Germinal center (tissue), 1 donor: ENCODE results near the gene POLN.

Source experiments
- DNase-seq: peaks from one replicate; pipeline ENCODE4 v3.0.0; 2012; ENCODE audit warnings: mixed read lengths, low spot score

The POLN gene

DNA sequence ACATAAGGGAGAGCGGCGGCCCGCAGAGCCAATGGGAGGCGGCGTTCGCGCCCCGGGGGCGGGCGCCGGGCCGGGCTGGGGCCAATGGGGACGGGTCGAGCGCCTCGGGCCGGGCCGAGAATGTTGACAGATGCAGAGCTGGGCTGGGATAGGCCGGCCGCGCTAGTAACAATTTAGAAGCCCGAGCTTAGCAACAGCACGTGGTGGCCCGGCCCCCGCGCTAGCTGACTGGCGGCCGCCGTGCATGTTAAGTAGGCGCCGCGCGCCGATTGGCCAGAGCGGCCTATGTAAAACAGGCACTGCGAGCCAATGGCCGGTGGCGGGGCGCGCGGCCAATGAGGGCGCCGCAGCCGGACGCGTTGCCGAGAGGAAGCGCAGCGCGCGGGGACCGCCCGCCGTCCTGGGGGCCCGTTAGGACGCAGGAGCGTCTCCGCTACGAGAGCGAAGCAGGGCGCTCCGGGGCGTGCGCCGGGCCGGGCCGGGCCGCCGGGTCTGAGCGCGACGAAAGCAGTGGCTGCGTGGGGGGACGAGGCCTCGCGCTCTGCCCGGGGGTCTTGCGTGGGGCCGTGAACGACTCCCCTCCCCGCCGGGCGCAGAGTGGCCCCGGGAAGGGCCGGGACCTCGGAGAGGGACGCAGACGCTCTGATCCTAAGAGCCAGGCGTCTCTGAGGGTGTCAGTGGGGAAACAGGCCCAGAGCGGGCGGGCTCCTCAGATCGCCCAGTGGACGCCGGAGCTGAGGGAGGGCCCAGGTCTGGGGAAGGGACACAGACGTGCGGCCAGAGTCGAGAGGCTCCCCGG, 20.4 kb upstream of the POLN start:
- peak; percentile 98 for DNase-seq

DNA sequence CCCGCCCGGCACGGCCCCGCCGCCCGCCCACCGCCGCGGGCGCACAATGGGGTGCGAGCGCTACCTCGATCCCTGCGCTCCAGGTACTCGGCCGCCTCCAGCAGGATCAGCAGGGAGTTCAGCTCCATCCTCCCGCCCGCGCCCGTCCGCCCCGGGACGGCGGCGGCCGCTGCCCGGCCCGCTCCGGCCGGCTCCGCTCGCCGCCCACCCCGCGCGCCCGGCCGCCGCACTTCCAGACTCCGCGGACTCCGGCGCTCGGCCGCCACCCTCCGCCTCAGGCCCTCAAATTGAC, 19.9 kb upstream of the POLN start, which contains the start of gene MXD4:
MXD4 (minus strand) TSS at position 257 of the 292 bp plus-strand sequence; CDS start at position 128, 129 bp downstream.
- no peak for DNase-seq

DNA sequence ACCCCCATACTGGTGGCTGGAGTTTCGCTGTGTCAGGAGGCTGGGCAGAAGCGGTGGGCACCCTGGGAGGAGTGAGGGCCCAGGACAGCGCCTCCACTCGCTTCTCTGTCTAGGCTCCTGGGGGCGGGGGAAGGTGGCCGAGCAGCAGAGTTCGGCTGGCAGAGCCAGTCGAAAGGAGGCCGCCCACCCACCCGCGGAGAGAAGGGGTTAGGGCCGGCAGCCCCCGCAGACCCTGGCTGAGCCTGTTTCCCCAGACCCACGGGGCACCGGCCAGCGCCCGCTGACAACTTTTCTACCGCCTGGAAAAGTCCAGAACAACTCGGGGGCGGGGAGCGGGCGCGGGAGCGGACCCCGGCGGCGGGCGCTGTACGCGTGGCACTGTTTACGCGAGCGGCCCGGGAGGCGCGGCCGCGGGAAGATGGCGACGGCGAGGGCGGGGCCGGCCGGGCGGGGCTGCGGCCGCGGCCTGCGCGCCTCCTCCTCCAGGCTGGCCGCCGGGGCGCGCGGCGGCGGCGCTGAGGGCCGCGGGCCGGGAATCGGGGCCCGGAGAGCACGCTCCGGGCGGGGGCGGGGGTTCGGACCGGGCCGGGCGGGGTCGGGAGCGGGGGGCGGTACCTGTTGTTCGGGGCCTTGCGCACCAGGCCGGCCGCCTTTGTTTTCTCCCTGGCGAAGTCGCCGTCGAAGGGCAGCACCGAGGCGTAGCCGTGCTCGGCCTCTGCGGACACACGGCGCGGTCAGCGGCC, 19.4 kb upstream of the POLN start:
- peak; percentile 57 for DNase-seq

- no peak for DNase-seq
Measured at GRCh38 chr4:2260344-2261109, 18.6 kb upstream of the POLN start.

GRCh38 chr4:2259541-2260343, 17.8 kb upstream of the POLN start:
- no peak for DNase-seq

GRCh38 chr4:2259036-2259540, 17.2 kb upstream of the POLN start:
- no peak for DNase-seq

DNA sequence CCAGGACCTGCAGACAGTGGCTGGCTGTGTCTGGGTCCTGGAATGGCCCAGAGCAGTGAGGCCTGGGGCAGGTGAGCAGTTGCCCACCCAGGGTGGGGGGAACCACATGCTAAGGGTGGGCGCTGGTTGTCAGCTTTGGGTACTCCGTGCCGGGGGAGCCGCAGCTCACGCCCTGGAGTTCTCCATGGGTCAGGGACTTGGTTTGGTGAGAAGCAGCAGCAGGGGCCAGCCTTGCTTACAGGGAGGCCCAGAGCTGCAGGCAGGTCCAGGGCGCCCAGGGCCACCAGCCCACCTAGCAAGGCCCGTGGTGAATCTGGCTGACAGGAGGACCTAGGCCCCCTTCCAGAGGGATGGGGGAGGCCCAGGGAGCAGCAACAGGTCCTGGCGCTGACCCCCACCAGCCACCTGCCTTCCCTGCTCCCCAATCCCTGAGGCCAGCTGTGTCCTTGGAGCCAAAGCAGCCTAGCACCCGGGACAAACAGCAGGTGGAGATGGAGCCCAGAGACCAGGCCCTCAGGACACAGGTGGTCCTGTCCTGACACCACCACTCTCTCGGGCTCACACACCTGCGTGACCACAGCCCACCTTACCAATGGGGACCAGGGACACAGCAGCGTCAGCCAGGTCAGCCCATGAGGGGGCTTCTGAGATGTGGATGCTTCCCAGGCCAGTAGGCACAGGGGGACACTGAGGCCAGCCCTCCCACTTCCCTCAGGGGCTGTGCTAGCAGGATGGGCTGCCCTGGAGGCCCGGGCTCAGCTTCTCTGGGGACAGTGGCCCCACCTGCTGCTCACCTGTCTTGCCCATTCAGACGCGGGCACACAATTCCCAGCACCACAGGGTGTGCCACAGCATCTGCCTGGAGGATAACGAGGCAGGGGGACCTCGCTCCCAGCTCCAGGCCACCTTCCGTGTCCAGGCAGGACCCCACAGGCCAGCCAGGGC, 16.4 kb upstream of the POLN start:
- no peak for DNase-seq

- DNase-seq: no peak
Measured at GRCh38 chr4:2257361-2258081, 15.6 kb upstream of the POLN start.

- DNase-seq: no peak
Measured at GRCh38 chr4:2256781-2257191, 14.9 kb upstream of the POLN start.

GRCh38 chr4:2256156-2256731, 14.3 kb upstream of the POLN start:
- DNase-seq: no peak

DNA sequence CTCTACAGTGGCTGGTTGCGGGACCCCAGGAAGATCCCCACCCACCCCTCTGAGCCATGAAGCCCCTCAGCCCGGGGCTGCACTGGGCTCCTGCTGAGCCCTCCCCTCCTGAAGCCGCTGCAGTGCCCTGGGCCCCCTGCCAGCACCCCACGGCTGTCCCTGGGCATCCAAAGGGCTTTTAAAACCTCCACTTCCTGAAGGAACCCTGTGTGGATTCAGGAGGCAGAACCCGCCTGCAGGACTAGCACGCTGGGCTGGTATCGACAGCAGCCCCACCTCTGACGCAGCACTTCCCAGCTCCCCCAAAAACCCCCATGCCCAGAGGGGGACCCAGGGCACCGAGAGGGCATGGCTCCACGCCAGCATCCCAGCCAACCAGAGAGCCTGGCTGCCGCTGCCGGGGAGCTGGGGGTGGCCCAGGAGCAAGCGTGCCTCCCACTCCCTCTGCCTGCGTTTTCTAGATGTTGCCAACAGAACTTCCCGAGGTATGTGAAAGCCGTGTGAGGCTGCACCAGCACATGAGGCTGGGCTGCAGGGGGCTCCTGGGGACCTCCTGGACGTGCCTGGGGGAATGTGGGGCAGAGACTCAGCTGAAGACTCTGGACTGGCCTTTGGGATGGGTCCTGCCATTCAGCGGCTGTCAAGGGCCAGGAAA, 13.7 kb upstream of the POLN start:
- DNase-seq: no peak

DNA sequence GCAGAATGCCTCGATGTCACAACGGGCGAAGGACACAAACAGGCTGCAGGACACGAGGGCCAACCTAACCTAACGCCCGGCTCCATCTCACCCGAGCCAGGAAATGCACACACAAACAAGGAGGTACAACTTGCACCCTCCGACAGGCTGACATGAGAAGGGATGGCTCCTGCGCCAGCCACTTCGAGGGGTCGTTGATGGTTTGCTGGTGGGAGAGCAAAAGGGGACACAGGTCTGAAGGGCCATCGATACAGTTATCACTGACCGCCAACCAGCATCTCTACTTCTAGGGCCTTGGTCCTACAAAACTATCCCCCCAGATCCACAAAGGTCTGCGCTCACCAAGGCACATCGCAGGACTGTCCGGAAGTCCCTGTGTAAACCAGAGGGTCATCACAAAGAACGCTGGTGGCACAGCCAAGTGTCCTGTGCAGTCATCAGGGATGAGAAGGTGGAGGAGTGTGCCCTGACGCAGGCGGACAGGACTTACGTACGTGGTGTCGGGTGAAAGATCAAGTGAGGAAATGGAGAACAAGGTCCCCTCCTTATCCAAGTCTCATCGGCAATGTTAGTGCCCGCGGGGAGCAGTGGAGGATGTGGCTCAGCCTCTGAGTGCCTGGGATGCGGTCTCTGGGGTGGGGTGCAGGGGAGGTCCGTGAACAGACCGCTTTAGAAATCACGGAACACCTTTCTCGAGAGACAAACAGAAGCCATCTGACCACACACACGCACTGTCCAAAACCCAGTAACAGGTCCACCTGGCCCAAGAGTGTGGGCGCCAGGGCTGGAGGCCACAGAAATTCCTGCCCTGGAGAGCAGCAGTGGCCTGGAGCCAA, 13.0 kb upstream of the POLN start:
- DNase-seq: no peak

- DNase-seq: no peak
Measured at GRCh38 chr4:2253160-2254084, 11.5 kb upstream of the POLN start.

- DNase-seq: no peak
Measured at GRCh38 chr4:2252530-2253091, 10.7 kb upstream of the POLN start.

- DNase-seq: no peak
Measured at GRCh38 chr4:2251795-2252529, 10.0 kb upstream of the POLN start.
